HG02870 (cell line): ENCODE data around the gene CAMK2B.

Source experiments
- ATAC-seq: cut with Tn5 transposase; IDR thresholded peaks from one replicate; pipeline ENCODE4 v1.9.1; 2021; ENCODE audit warnings: mild to moderate bottlenecking, moderate library complexity; ENCODE audit not compliant: unreplicated experiment

The CAMK2B gene

GRCh38 chr7:44325201-44325671 lies at the start of gene CAMK2B:
TSS of gene CAMK2B (minus strand) at chr7:44325594. CDS start at chr7:44325421, 173 bp downstream.
- no peak for ATAC-seq

DNA sequence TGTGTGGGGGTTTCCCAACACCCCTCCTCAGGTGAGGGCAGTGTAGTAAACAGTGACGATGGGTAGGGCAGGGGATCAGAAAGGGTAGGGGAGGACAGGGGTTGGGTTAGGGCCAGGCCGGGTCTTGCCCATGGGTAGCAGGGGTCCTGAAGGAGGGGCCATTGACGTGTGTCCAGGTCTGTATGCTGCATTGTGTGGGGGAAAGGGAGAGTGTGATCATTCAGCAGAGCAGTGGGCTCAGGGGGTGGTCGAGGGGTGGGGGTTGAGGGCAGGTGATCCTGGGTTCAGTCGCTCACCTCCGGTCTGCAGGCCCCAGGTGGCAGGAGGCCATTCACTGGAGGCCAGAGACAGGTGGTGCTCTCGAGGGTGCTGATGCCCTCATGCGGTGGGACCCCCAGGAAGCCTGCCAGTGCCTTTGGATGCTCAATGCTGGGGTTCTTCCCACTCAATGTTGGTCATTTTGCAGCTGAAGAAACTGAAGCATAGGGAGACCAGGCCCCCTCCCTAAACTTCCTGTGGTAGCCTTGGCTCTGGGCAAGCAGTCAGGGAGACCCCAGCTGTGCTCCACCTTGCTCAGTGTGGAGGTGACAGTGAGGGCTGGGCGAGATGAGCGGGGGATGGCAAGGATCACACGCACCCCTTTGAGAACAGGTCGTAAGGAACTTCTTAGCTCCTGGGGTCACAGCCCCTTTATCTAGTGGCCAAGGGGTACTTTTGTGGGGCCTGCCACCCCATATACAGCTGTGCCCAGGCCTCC lies 48.8 kb upstream of the CAMK2B start:
- no peak for ATAC-seq

DNA sequence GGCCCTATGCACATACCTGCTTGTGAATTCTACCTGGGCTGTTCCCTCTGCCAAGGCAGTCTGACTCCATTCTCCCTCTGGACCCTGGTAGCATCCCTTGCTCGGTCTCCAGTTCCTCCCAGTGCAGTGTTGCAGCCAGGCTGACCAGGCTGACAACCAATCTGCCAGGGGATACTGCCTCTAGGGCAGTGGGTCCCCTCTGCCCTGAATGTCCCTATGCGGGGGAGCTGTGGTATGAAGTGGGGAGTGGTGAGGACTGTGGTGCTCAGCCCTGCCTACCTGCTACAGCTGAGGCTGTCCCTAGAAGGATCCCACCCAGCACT lies 48.0 kb upstream of the CAMK2B start:
- ATAC-seq, result no peak

- ATAC-seq, result no peak
Observed at GRCh38 chr7:44372560-44373417, 47.4 kb upstream of the CAMK2B start.

- ATAC-seq, result no peak
Observed at GRCh38 chr7:44368885-44369284, 43.5 kb upstream of the CAMK2B start.

- no peak for ATAC-seq
Observed at GRCh38 chr7:44368455-44368854, 43.1 kb upstream of the CAMK2B start.

- ATAC-seq, result no peak
Observed at GRCh38 chr7:44367475-44368043, 42.2 kb upstream of the CAMK2B start.

GRCh38 chr7:44366986-44367385 lies 41.6 kb upstream of the CAMK2B start:
- no peak for ATAC-seq

DNA sequence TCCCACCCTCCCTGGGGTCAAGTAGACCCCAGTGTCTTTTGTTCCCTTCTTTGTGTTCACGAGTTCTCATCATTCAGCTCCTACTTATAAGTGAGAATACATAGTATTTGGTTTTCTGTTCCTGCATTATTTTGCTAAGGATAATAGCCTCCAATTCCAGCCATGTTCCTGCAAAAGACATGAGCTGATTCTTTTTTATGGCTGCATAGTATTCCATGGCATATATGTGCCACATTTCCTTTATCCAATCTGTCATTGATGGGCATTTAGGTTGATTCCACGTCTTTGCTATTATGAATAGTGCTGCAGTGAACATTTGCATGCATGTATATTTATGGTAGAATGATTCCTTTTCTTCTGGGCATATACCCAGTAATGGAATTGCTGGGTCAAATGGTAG lies 28.3 kb upstream of the CAMK2B start:
- ATAC-seq, result no peak

GRCh38 chr7:44348851-44349781 lies 23.7 kb upstream of the CAMK2B start:
- no peak for ATAC-seq

- ATAC-seq, result no peak
Observed at GRCh38 chr7:44348300-44348699, 22.9 kb upstream of the CAMK2B start.

DNA sequence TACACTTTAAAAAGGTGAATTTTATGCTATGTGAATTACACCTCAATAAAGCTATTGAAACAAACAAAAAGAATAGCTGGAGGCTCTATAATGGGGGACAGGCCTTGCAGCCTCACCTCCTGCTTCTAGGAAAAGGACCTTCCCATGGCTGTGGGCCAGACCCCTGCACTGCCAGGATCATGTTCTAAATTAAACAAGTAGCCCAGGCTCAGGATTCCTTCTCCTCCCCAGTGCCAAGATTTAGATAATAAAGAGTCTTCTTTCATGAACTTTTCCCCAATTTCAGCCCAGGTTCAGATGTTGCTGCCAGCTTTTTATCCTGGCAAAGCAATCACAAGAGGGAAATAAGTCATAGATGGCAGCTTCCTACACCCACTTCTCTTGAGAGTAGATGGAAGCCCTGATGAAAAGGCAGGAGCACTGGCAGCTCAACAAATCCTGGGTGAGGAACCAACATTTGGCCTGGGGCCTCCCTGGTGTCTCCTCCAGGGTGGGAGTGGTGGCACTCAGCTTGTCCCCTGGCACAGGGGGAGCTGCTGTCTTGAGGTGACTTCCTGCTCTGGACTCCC lies 22.2 kb upstream of the CAMK2B start:
- ATAC-seq, result no peak

- no peak for ATAC-seq
Observed at GRCh38 chr7:44346063-44346462, 20.7 kb upstream of the CAMK2B start.

- ATAC-seq, result no peak
Observed at GRCh38 chr7:44341401-44341800, 16.0 kb upstream of the CAMK2B start.

- no peak for ATAC-seq
Observed at GRCh38 chr7:44338600-44338999, 13.2 kb upstream of the CAMK2B start.

DNA sequence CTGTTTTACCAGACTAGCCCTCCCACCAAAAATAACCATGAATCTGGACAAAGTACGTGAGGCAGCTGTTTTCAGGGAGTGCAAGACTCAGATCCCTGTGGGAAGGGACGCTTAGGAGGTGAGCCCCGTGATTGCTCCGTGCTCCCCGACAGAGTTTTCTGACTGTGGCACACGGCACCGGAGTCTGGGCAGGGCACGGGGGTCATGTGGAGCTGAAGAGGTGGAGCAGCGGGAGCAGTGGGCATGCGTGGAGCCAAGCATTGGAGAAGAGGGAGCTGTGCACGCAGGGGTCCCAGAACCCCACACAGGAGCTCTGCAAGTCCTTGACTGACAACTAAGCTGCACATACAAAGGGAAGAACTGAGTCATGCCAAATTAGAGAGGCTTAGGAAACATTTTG lies 11.1 kb upstream of the CAMK2B start:
- ATAC-seq, result no peak

DNA sequence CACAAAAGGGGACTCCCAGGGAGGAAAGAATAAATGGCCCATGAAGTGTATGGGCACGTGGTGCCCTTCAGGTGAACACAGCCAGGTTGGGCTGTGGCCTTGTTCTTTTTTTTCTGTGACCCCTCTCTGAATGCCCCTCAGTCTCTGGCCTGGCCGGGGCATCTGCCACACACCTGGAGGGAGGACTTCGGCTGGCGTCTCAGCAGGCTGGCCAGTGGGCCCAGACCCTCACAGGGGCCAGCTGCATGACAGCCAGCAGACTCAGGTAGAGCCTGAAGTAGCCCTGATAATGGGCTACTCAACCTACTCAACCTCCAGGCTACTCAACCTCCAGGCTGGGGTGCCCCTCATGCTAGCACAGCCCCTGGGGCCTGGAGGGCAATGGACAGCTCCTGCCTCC lies 9.8 kb upstream of the CAMK2B start:
- no peak for ATAC-seq

DNA sequence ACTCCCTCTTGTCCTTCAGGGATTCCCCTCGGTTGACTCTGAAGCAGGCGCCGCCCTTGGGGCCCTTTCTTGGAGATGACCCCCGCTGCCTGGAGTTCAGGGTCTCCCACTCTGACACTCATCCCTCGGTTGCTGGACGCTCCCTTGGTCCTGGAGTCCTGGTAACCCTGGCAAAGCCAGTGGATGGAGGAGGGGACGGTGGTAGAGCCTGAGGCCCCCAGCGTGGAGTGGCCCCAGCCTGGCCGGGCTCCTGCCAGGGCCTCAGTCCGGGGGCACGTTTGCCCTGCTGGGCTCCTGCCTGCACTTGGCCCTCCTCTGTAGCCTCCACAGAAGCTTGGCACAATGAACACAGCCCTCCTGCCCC lies 9.3 kb upstream of the CAMK2B start:
- ATAC-seq, result no peak

- no peak for ATAC-seq
Observed at GRCh38 chr7:44333911-44334733, 8.7 kb upstream of the CAMK2B start.

DNA sequence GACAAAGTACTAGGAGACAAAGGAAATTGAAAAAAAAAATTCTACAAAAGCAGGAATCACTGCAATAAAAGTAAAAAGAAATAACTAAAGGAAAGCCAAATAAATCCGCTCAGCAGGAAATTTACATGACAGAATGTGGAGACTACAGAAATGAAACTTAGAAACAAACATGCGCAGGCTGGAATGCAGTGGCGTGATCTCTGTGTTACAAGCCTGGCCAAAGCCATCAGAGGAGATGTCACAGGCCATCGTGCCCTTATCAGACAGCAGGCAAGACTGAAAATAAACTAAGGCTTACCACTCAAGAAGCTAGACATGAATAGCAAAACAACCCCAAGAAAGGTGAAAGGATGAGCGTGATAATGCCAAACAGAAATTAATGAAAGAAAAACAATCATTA lies 6.3 kb upstream of the CAMK2B start:
- no peak for ATAC-seq
